Smooth muscle cell (in vitro differentiated cells): ENCODE data around the gene GPR85. TPM values are rescaled to one million over a fixed set of nuclear protein-coding genes. Genes with fewer than 3 reads are reported as not detected.

Experiments
- DNase-seq: peaks from one replicate; lab custom pipeline; 2025; ENCODE audit not compliant: unreplicated experiment; lab: John Stamatoyannopoulos, UW
- H2AFZ ChIP-seq: fragments of 200-600 bp; sonication (generic); 2 replicates; pipeline ENCODE4 v1.6.0; 2016; ENCODE audit warnings: antibody characterized with exemption, low read depth, mild to moderate bottlenecking
- H3F3A ChIP-seq: fragments of 200-600 bp; sonication (generic); 2 replicates; pipeline ENCODE4 v1.6.0; 2017; ENCODE audit warnings: antibody characterized with exemption, low read depth
- H3K27ac ChIP-seq: fragments of 200-600 bp; sonication (generic); 2 replicates; pipeline ENCODE4 v1.5.1; 2016; ENCODE audit warnings: low read depth, mild to moderate bottlenecking
- H3K27me3 ChIP-seq: fragments of 200-600 bp; sonication (generic); 2 replicates; pipeline ENCODE4 v1.6.1; 2016; ENCODE audit warnings: low read depth, mild to moderate bottlenecking
- H3K36me3 ChIP-seq: fragments of 200-600 bp; sonication (generic); 2 replicates; pipeline ENCODE4 v1.5.1; 2016; ENCODE audit warnings: low read depth
- H3K4me1 ChIP-seq: fragments of 200-600 bp; sonication (generic); 2 replicates; pipeline ENCODE4 v1.5.1; 2016; ENCODE audit warnings: low read depth
- H3K4me2 ChIP-seq: fragments of 200-600 bp; sonication (generic); 2 replicates; pipeline ENCODE4 v1.6.0; 2016; ENCODE audit warnings: mild to moderate bottlenecking
- H3K4me3 ChIP-seq: fragments of 200-600 bp; sonication (generic); 2 replicates; pipeline ENCODE4 v1.5.1; 2016; ENCODE audit warnings: mild to moderate bottlenecking
- H3K79me2 ChIP-seq: fragments of 200-600 bp; sonication (generic); 2 replicates; pipeline ENCODE4 v1.6.0; 2016; ENCODE audit warnings: low read depth, mild to moderate bottlenecking
- H3K9ac ChIP-seq: fragments of 200-600 bp; sonication (generic); 2 replicates; pipeline ENCODE4 v1.6.0; 2016; ENCODE audit warnings: low read depth
- H3K9me3 ChIP-seq: fragments of 200-600 bp; sonication (generic); replicated peaks from 2 replicates; pipeline ENCODE4 v1.5.1; 2016; ENCODE audit warnings: low read depth
- H4K20me1 ChIP-seq: fragments of 200-600 bp; sonication (generic); 2 replicates; pipeline ENCODE4 v1.6.0; 2016; ENCODE audit warnings: low read depth
- WGBS: methylation state at CpG from one replicate; pipeline ENCODE4 v1.1.7; 2016; ENCODE audit warnings: low lambda C conversion rate; 5-methylcytosine and 5-hydroxymethylcytosine counted together
- polyA plus RNA-seq: library from polyadenylated mRNA; unstranded; fragments of >200 nt; fragmentation: Nextera tagmentation; extraction: Ambion mirVana; gene quantifications from 2 replicates; pipeline ENCODE4 v1.2.1, GENCODE V29; 2016
- total RNA-seq: library from RNA; depleted of rRNA; stranded (reverse); fragments of >200 nt; gene quantifications from 2 replicates; pipeline ENCODE4 v1.2.3, GENCODE V29; 2014
- TF ChIP-seq, protein P1 (sequence below): fragments of 200-600 bp; sonication (generic); IDR thresholded peaks from 2 replicates; pipeline ENCODE4 v1.5.1; 2017; ENCODE audit warnings: borderline replicate concordance, mild to moderate bottlenecking, antibody characterized with exemption; ENCODE audit not compliant: insufficient read depth, poor library complexity, severe bottlenecking

GPR85 gene, protein sequence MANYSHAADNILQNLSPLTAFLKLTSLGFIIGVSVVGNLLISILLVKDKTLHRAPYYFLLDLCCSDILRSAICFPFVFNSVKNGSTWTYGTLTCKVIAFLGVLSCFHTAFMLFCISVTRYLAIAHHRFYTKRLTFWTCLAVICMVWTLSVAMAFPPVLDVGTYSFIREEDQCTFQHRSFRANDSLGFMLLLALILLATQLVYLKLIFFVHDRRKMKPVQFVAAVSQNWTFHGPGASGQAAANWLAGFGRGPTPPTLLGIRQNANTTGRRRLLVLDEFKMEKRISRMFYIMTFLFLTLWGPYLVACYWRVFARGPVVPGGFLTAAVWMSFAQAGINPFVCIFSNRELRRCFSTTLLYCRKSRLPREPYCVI
- 1.9 and 2.1 TPM in 2 replicates for total RNA-seq
- 0.04 and 0.93 TPM in 2 replicates for polyA plus RNA-seq

DNA sequence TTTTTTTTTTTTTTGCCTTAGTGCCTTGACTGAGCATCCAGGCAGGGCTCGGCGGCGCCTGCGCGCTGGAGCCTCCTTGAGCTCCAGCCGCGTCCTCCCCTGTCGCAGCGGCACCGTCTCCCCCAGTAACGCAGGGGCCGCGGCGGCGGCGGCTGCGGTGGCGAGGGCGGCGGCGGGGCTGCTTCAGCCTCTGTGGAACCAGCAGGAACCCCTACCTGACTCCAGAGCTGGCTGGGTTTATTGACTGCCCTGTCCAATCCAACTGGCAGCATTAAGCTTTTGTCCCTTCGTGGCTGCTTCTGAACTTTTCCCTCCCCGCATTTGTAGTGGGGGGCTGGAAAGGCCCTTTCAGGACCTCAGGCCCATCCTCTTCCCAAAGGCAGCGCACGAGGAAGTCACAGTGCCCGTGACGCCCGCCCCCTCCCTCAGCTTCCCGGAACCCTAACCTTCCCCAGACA, at the start of gene GPR85:
Gene GPR85 (minus strand): TSS at position 397 of the 458 bp plus-strand sequence. CDS start 2,106 bp downstream, outside the sequence.
- H3K9me3 ChIP-seq, result no peaks in the 10 kb centered on the region
- no peaks in the 10 kb centered on the region for H3K36me3 ChIP-seq
- WGBS, result under 1% methylated on average over 17 of the region's 29 CpGs
- peaks cover 13% of the 10 kb centered on the region for H3K4me1 ChIP-seq
- H2AFZ ChIP-seq, result peak within 1 kb of the TSS; percentile 74
- H4K20me1 ChIP-seq, result no peaks in the 10 kb centered on the region
- DNase-seq, result peak; percentile 38
- no peaks in the 10 kb centered on the region for H3K79me2 ChIP-seq
- peaks cover 3% of the 10 kb centered on the region for H3K27me3 ChIP-seq
- H3K27ac ChIP-seq, result peak within 1 kb of the TSS; percentile 94
- H3F3A ChIP-seq, result peaks cover 6% of the 10 kb centered on the region
- TF ChIP-seq, protein P1, sequence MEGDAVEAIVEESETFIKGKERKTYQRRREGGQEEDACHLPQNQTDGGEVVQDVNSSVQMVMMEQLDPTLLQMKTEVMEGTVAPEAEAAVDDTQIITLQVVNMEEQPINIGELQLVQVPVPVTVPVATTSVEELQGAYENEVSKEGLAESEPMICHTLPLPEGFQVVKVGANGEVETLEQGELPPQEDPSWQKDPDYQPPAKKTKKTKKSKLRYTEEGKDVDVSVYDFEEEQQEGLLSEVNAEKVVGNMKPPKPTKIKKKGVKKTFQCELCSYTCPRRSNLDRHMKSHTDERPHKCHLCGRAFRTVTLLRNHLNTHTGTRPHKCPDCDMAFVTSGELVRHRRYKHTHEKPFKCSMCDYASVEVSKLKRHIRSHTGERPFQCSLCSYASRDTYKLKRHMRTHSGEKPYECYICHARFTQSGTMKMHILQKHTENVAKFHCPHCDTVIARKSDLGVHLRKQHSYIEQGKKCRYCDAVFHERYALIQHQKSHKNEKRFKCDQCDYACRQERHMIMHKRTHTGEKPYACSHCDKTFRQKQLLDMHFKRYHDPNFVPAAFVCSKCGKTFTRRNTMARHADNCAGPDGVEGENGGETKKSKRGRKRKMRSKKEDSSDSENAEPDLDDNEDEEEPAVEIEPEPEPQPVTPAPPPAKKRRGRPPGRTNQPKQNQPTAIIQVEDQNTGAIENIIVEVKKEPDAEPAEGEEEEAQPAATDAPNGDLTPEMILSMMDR, result no peak
- peak within 1 kb of the TSS; percentile 89 for H3K9ac ChIP-seq
- H3K4me2 ChIP-seq, result peak within 1 kb of the TSS; percentile 93
- peak within 1 kb of the TSS; percentile 63 for H3K4me3 ChIP-seq

DNA sequence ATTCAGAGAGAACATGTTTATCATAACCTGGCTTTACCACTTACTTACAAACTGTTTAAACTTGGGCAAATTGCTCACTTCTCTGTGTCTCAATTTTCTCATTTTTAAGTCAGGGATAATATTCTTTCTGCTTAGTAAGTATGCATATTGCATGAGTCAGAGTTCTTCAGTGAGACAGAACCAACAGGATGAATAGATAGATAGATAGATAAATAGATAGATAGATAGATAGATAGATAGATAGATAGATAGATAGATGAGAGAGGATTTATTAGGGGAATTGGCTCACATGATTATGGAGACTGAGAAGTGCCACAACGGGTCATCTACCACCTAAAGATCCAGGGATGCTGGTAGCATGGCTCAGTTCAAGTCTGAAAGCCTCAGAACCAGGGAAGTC, 47.4 kb upstream of the GPR85 start:
- no peak for DNase-seq
- no peaks in the 10 kb centered on the region for H3K4me1 ChIP-seq
- H3K4me2 ChIP-seq, result no peak overlapping the region
- H4K20me1 ChIP-seq, result no peaks in the 10 kb centered on the region
- H3K9ac ChIP-seq, result no peak overlapping the region
- H3K9me3 ChIP-seq, result no peaks in the 10 kb centered on the region
- no peaks in the 10 kb centered on the region for H3F3A ChIP-seq
- 100% methylated on average over 1 of the region's 1 CpG for WGBS
- no peak overlapping the region for H3K27ac ChIP-seq
- H3K79me2 ChIP-seq, result no peaks in the 10 kb centered on the region
- no peaks in the 10 kb centered on the region for H3K36me3 ChIP-seq
- H3K4me3 ChIP-seq, result no peak overlapping the region
- no peaks in the 10 kb centered on the region for H3K27me3 ChIP-seq
- H2AFZ ChIP-seq, result no peak overlapping the region
- TF ChIP-seq, protein P1, result no peak

DNA sequence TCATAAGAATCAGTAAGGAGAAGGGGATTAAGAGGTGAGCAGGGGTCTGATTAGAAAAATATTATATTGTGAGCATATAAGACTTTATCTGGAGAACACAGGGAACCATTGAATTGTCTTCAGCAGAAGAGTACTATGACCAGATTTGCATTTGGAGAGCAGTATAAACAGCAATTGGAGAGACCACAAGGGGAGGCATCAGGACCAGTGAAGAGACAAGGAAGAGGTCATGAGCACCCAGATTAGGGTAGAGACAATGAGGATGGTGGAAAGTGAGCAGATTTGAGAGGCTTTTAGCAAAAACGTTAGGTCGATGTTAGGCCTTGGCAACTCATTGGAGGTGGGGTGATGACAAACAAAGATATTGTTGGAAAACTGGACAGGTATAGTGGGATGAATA, 44.7 kb upstream of the GPR85 start:
- WGBS, result 89% methylated on average over 2 of the region's 2 CpGs
- no peak overlapping the region for H3K27ac ChIP-seq
- H3K9me3 ChIP-seq, result no peaks in the 10 kb centered on the region
- no peaks in the 10 kb centered on the region for H3K27me3 ChIP-seq
- H3K9ac ChIP-seq, result no peak overlapping the region
- H2AFZ ChIP-seq, result no peak overlapping the region
- H3K4me1 ChIP-seq, result no peaks in the 10 kb centered on the region
- no peaks in the 10 kb centered on the region for H4K20me1 ChIP-seq
- H3K36me3 ChIP-seq, result no peaks in the 10 kb centered on the region
- DNase-seq, result no peak
- TF ChIP-seq, protein P1, result no peak
- no peaks in the 10 kb centered on the region for H3F3A ChIP-seq
- no peak overlapping the region for H3K4me3 ChIP-seq
- no peaks in the 10 kb centered on the region for H3K79me2 ChIP-seq
- no peak overlapping the region for H3K4me2 ChIP-seq

DNA sequence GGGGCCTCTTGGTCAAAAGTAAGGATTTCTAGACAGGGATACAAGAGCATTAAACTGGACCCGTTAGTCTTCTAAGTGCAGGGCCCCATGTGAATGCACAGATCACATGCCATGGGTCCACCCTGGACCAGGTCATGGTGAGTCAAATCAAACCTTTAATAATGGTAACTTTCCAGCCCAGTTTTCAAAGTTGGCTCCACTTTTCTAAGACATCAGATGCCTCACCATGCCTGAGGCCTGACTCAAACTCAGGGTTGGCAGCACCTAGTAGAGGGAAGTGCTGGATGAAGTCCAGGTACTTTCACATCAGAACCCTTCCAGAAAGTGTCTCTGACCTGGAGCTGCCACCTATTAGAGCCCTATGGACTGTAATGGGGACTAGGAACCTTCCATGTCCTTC, 41.4 kb upstream of the GPR85 start:
- Histone ChIP-seq H3K4me3 (no peak overlapping the region), H4K20me1 (no peaks in the 10 kb centered on the region), H3K27me3 (no peaks in the 10 kb centered on the region), H3K79me2 (no peaks in the 10 kb centered on the region), H3K36me3 (no peaks in the 10 kb centered on the region), H3K4me2 (no peak overlapping the region), H3K27ac (no peak overlapping the region), H2AFZ (no peak overlapping the region), H3K9me3 (no peaks in the 10 kb centered on the region), H3K9ac (no peak overlapping the region), H3F3A (no peaks in the 10 kb centered on the region), H3K4me1 (no peaks in the 10 kb centered on the region)
- no peak for DNase-seq
- WGBS, result 95% methylated on average over 1 of the region's 1 CpG
- TF ChIP-seq, protein P1, result no peak
